ENCODE results near the gene F13B. TPM values are rescaled to one million over a fixed set of nuclear protein-coding genes. Genes with fewer than 3 reads are reported as not detected.

F13B gene
- total and polyA plus RNA-seq, 4 donors, result not detected

GRCh38 chr1:197017558-197018146 is 49.4 kb downstream of the F13B start:
- Histone ChIP-seq H3K9me3 (ENCODE audit: control insufficient read depth in 4 of 4, insufficient read depth in 3 of 4, low read length in 3 of 4) (peaks cover 0 to 2% (median 0%) of the 10 kb centered on the region in 4 donors), H3K4me1 (ENCODE audit: control insufficient read depth in 5 of 5, insufficient read depth in 5 of 5, low read length in 5 of 5) (no peaks in the 10 kb centered on the region), H3K4me3 (no peak overlapping the region), H3K27me3 (ENCODE audit: control insufficient read depth in 3 of 3, insufficient read depth in 3 of 3, low read length in 2 of 3) (no peaks in the 10 kb centered on the region), H3K36me3 (ENCODE audit: control insufficient read depth in 4 of 4, insufficient read depth in 4 of 4, low read length in 4 of 4) (no peaks in the 10 kb centered on the region), H3K27ac (ENCODE audit: low read depth in 1 of 2, low read length in 1 of 2) (no peak overlapping the region), H3K9ac (ENCODE audit: insufficient read depth in 1 of 2, low read length in 2 of 2) (no peak overlapping the region)
- 60 to 71% methylated on average over 8 of the region's 8 CpGs for WGBS, 2 donors
- no peak for ATAC-seq (ENCODE audit: insufficient read depth, low FRiP score)
- no peak for TF ChIP-seq CTCF (IDR thresholded peaks at IDR 0.05; ENCODE audit: control extremely low read depth, extremely low read depth)
- DNase-seq, result peak in 2 of 3 donors; percentile 17 to 43

GRCh38 chr1:197016751-197017150 is 50.3 kb downstream of the F13B start:
- H3K4me3 ChIP-seq, result no peak overlapping the region
- peaks cover 0 to 3% (median 0%) of the 10 kb centered on the region in 4 donors for H3K9me3 ChIP-seq (ENCODE audit: control insufficient read depth in 4 of 4, insufficient read depth in 3 of 4, low read length in 3 of 4)
- 67 to 85% methylated on average over 1 of the region's 1 CpG for WGBS, 2 donors
- TF ChIP-seq CTCF (IDR thresholded peaks at IDR 0.05; ENCODE audit: control extremely low read depth, extremely low read depth), result no peak
- ATAC-seq (ENCODE audit: insufficient read depth, low FRiP score) (no peak), DNase-seq (no peak)
- H3K9ac ChIP-seq (ENCODE audit: insufficient read depth in 1 of 2, low read length in 2 of 2), result no peak overlapping the region
- H3K27me3 ChIP-seq (ENCODE audit: control insufficient read depth in 3 of 3, insufficient read depth in 3 of 3, low read length in 2 of 3), result no peaks in the 10 kb centered on the region
- H3K4me1 ChIP-seq (ENCODE audit: control insufficient read depth in 5 of 5, insufficient read depth in 5 of 5, low read length in 5 of 5), result no peaks in the 10 kb centered on the region
- no peak overlapping the region for H3K27ac ChIP-seq (ENCODE audit: low read depth in 1 of 2, low read length in 1 of 2)
- H3K36me3 ChIP-seq (ENCODE audit: control insufficient read depth in 4 of 4, insufficient read depth in 4 of 4, low read length in 4 of 4), result no peaks in the 10 kb centered on the region

GRCh38 chr1:197013234-197013633 is 53.8 kb downstream of the F13B start:
- 88 to 93% methylated on average over 3 of the region's 3 CpGs for WGBS, 2 donors
- H3K27ac ChIP-seq (ENCODE audit: low read depth in 1 of 2, low read length in 1 of 2), result no peak overlapping the region
- no peaks in the 10 kb centered on the region for H3K36me3 ChIP-seq (ENCODE audit: control insufficient read depth in 4 of 4, insufficient read depth in 4 of 4, low read length in 4 of 4)
- no peak overlapping the region for H3K9ac ChIP-seq (ENCODE audit: insufficient read depth in 1 of 2, low read length in 2 of 2)
- H3K27me3 ChIP-seq (ENCODE audit: control insufficient read depth in 3 of 3, insufficient read depth in 3 of 3, low read length in 2 of 3), result no peaks in the 10 kb centered on the region
- peaks cover 0 to 7% (median 0%) of the 10 kb centered on the region in 4 donors for H3K9me3 ChIP-seq (ENCODE audit: control insufficient read depth in 4 of 4, insufficient read depth in 3 of 4, low read length in 3 of 4)
- no peak for TF ChIP-seq CTCF (IDR thresholded peaks at IDR 0.05; ENCODE audit: control extremely low read depth, extremely low read depth)
- ATAC-seq (ENCODE audit: insufficient read depth, low FRiP score), result no peak
- no peak for DNase-seq
- no peak overlapping the region for H3K4me3 ChIP-seq
- no peaks in the 10 kb centered on the region for H3K4me1 ChIP-seq (ENCODE audit: control insufficient read depth in 5 of 5, insufficient read depth in 5 of 5, low read length in 5 of 5)

- H3K4me1 ChIP-seq (ENCODE audit: control insufficient read depth in 5 of 5, insufficient read depth in 5 of 5, low read length in 5 of 5), result no peaks in the 10 kb centered on the region
These were observed 55.4 kb downstream of the F13B start for GRCh38 chr1:197011614-197012013.

More at GRCh38 chr1:197011614-197012013, 55.4 kb downstream of the F13B start:
- Histone ChIP-seq H3K27ac (ENCODE audit: low read depth in 1 of 2, low read length in 1 of 2) (no peak overlapping the region), H3K9ac (ENCODE audit: insufficient read depth in 1 of 2, low read length in 2 of 2) (no peak overlapping the region), H3K9me3 (ENCODE audit: control insufficient read depth in 4 of 4, insufficient read depth in 3 of 4, low read length in 3 of 4) (peaks cover 0 to 7% (median 0%) of the 10 kb centered on the region in 4 donors), H3K4me3 (no peak overlapping the region), H3K27me3 (ENCODE audit: control insufficient read depth in 3 of 3, insufficient read depth in 3 of 3, low read length in 2 of 3) (no peaks in the 10 kb centered on the region), H3K36me3 (ENCODE audit: control insufficient read depth in 4 of 4, insufficient read depth in 4 of 4, low read length in 4 of 4) (no peaks in the 10 kb centered on the region)
- DNase-seq (no peak), ATAC-seq (ENCODE audit: insufficient read depth, low FRiP score) (no peak)
- TF ChIP-seq CTCF (IDR thresholded peaks at IDR 0.05; ENCODE audit: control extremely low read depth, extremely low read depth), result no peak
- 92 to 96% methylated on average over 1 of the region's 1 CpG for WGBS, 2 donors
